ENCODE measurements around the gene IFITM5.

The IFITM5 gene

DNA sequence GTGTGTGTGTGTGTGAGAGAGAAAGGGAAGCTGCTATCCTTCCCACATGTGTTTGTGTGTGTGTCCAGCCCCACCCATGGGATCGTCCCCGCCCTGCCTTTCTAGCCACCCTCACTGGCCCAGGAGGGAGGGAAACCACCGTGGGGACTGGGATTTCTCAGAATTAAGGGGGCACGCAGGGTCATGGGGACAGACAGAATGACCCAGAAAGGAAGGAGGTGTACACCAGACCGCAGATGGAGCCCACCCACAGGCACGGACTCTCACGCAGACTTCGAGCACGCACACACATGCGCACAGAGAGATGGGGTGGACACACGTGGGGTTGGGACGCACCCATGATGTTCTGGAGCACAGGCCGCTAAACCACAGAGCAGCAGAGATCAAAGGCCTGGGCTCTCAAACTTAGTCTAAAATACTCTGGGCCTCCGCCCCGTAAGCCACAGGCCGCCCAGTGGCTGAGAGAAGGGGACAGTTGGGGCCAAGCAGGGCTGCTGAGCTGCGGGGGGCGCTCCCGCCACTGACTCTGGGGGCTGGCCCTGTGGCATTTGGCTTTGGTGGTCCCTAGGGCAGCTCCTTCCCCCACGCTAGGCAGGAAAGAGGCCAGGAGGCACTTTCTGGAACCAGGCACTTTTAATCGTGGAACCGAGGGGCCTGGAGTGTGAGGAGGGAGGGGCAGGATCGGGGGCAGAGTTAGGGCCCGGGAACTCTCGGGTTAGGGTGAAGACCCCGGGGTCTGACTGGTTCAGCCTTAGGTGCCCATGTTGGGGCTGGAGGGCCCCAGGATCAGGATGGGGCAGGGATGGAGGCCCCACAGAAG is 1.5 kb downstream of the IFITM5 start:
- no peak for DNase-seq (ENCODE audit: low read depth in 2 of 2)
- H3K4me3 ChIP-seq (replicated peaks in 1 of 2; ENCODE audit: low read depth in 2 of 2, low read length in 2 of 2), result no peak overlapping the region
- TF ChIP-seq, protein P1, sequence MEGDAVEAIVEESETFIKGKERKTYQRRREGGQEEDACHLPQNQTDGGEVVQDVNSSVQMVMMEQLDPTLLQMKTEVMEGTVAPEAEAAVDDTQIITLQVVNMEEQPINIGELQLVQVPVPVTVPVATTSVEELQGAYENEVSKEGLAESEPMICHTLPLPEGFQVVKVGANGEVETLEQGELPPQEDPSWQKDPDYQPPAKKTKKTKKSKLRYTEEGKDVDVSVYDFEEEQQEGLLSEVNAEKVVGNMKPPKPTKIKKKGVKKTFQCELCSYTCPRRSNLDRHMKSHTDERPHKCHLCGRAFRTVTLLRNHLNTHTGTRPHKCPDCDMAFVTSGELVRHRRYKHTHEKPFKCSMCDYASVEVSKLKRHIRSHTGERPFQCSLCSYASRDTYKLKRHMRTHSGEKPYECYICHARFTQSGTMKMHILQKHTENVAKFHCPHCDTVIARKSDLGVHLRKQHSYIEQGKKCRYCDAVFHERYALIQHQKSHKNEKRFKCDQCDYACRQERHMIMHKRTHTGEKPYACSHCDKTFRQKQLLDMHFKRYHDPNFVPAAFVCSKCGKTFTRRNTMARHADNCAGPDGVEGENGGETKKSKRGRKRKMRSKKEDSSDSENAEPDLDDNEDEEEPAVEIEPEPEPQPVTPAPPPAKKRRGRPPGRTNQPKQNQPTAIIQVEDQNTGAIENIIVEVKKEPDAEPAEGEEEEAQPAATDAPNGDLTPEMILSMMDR (IDR thresholded peaks at IDR 0.05; ENCODE audit: low read depth, low read length), result no peak

DNA sequence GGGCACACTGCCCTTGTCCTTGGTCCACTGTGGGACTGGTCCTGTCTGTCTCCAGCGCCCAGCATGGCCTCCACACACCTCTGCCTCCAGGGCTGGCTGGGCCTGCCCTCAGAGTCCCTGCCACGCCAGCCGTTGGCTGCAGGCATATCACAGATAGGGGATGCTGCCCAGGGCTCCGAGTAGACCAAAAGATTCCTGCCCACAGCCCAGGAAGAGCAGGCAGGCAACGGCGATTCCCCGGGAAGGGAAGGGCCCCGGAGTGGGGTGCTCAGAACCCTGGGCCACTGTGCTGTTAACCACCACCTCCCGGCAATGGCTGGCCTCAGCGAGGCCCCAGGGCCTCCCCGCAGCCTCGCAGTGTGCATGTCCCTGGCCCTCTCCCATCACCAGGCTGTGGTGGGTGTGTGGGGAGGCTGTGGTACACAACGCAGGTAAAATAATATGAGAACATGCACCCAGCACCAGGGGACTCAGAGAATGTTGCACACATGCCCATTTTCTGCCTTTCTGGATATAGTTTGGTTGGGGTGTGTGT is 2.2 kb downstream of the IFITM5 start:
- no peak for DNase-seq (ENCODE audit: low read depth in 2 of 2)
- no peak overlapping the region for H3K4me3 ChIP-seq (replicated peaks in 1 of 2; ENCODE audit: low read depth in 2 of 2, low read length in 2 of 2)
- TF ChIP-seq, protein P1 (IDR thresholded peaks at IDR 0.05; ENCODE audit: low read depth, low read length), result no peak

DNA sequence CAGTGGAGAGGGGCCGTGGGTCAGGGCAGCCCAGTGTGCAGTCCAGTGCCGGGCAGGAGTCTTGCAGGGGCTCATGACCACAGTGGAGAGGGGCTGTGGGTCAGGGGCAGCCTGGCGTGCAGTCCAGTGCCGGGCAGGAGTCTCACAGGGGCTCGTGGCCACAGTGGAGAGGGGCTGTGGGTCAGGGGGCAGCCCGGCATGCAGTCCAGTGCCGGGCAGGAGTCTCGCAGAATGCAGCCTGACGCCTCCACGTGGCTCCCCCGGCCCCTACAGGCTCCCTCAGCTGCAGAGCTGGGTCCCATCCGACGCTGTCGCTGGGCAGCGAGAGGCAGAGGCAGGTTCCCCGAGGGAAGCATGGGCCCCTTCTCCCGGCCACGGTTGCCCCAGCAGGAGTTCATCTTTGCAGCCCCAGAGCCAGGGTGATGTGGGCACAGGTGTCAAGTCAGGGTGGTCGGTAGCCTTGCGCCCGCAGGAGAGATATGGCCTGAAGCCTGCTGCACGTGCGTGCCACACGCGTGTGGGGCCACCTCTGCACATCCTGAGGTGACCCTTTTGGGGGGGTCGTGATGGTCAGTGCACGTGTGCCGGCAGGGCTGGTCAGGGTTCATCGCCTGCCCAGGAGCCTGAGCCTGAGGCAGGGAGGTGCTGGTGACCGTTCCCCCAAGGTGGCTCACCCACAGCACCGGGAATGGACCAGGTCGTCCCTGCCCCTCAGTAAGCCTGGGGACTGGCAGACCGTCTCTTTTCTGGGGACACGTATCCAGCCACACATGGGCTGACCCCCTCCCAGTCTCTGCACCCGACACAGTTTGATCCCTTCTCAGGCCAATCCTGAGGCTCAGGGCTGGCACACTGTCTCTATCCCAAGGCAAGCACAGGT is 2.9 kb downstream of the IFITM5 start:
- TF ChIP-seq, protein P1 (IDR thresholded peaks at IDR 0.05; ENCODE audit: low read depth, low read length), result no peak
- DNase-seq (ENCODE audit: low read depth in 2 of 2), result no peak
- no peak overlapping the region for H3K4me3 ChIP-seq (replicated peaks in 1 of 2; ENCODE audit: low read depth in 2 of 2, low read length in 2 of 2)

DNA sequence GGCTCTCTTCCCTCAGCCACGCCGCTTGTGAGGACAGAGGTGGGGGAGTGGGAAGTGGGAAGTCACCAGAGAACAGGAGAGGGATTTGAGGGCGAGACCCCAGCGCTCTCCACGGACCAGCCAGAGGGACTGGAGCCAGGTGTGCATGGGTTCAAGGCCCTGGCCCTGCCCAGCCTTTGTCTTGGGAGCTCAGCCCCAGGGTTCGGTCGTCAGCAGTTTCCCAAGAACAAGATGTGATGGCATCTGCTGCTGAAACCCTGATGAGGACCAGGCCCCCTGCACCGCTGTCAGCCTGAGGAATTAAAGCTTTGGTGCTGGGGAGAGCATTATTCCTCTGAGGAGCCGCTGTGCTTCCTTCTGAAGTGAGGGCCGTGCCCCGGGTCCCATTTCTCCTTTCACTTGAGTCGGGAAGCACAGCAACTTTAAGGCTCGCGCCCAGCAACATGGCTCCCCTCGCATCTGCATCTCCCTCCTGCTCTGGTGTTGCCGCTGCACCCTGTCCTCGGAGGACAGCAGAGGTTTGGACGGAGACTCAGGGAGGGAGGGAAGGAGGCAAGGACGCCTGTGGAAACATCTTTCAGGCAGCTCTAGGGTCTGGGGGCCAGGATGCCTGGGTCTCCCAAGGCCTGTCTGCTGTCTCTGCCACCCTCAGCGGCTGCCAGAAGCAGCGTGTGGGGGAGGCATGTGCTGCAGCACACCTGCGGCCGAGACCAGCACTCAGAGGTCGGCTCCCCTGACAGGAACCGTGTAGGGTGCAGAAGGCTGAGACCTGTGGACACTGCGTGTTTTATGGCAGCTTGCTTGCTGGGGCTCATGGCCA is 3.8 kb downstream of the IFITM5 start:
- TF ChIP-seq, protein P1 (IDR thresholded peaks at IDR 0.05; ENCODE audit: low read depth, low read length), result no peak
- H3K4me3 ChIP-seq (replicated peaks in 1 of 2; ENCODE audit: low read depth in 2 of 2, low read length in 2 of 2), result no peak overlapping the region
- no peak for DNase-seq (ENCODE audit: low read depth in 2 of 2)

DNA sequence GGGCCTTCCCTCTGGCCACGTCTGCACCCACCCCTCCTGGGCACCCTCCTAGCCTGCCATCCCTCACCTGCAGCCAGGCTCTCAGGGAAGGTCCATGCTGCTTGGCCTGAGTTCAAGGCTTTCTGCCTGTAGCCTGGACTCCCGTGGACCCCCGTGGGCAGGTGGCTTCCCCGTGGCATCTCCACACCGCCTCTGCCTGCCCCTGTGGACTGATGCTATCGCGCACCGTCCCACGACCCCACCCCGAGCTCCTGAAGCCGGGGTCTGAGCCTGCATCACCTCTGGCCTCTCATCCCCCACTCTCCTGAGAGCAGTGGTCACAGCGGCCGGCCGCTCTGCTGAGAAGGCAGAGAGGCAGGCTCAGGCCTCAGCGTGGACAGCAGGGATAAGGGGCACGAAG is 4.5 kb downstream of the IFITM5 start:
- TF ChIP-seq, protein P1 (IDR thresholded peaks at IDR 0.05; ENCODE audit: low read depth, low read length), result no peak
- DNase-seq (ENCODE audit: low read depth in 2 of 2), result no peak
- H3K4me3 ChIP-seq (replicated peaks in 1 of 2; ENCODE audit: low read depth in 2 of 2, low read length in 2 of 2), result no peak overlapping the region

All from cardiac fibroblast (primary cell).